B cell (primary cell): ENCODE results near the gene PAGE2. TPM values are rescaled to one million over a fixed set of nuclear protein-coding genes. Genes with fewer than 3 reads are reported as not detected.

ENCODE experiments used
- ATAC-seq: fragments of 200-7000 bp; cut with Tn5 transposase; one replicate; pipeline ENCODE4 v1.10.0; 2021; ENCODE audit warnings: low read depth, mild to moderate bottlenecking, moderate number of reproducible peaks, moderate library complexity
- CTCF ChIA-PET: fragments of 350-600 bp; sonication (Branson Sonifier 250); formaldehyde crosslinking; loops from one replicate; lab custom pipeline; 2021; ENCODE audit warnings: antibody characterized with exemption, inconsistent platforms; lab: Charles Lee
- POLR2A ChIA-PET: fragments of 350-600 bp; sonication (Branson Sonifier 250); formaldehyde crosslinking; loops from one replicate; lab custom pipeline; 2021; ENCODE audit warnings: antibody characterized with exemption; lab: Charles Lee
- DNase-seq: peaks from one replicate; pipeline ENCODE4 v3.0.0; 2013
- H2AFZ ChIP-seq: 2 replicates; pipeline ENCODE4 v1.6.1; 2012; ENCODE audit warnings: mild to moderate bottlenecking, low read depth, low read length; ENCODE audit not compliant: insufficient read depth, poor library complexity, severe bottlenecking
- H3K27ac ChIP-seq, 2 donors: 1 replicate in 1 of 2; 2 replicates in 1 of 2; pipeline ENCODE4 v1.5.1; 2012 to 2013; ENCODE audit warnings: low read length in 2 of 2, mild to moderate bottlenecking in 2 of 2, moderate library complexity in 1 of 2
- H3K27me3 ChIP-seq, 4 experiments: fragments of 200-600 bp in 1 of 4; sonication (generic) in 1 of 4; replicated peaks in 1 of 4; 1 replicate in 2 of 4; 2 replicates in 2 of 4; pipeline versions ENCODE4 v1.6.1 to v1.7.0; 2013 to 2016; ENCODE audit warnings: low read length in 3 of 4, mild to moderate bottlenecking in 2 of 4, mixed read lengths in 1 of 4, moderate library complexity in 1 of 4; ENCODE audit not compliant: insufficient read depth in 4 of 4, control insufficient read depth in 3 of 4; ENCODE audit errors: control extremely low read depth in 1 of 4
- H3K36me3 ChIP-seq, 2 experiments: replicated peaks in 1 of 2; 1 replicate in 1 of 2; 2 replicates in 1 of 2; pipeline versions ENCODE4 v1.6.1 to v1.7.1; 2013; ENCODE audit warnings: low read length in 1 of 2; ENCODE audit not compliant: insufficient read depth in 2 of 2, control insufficient read depth in 1 of 2; ENCODE audit errors: control extremely low read depth in 1 of 2, extremely low read depth in 1 of 2
- H3K4me1 ChIP-seq, 2 donors: fragments of 200-600 bp in 1 of 2; sonication (generic) in 1 of 2; 1 replicate in 1 of 2; 2 replicates in 1 of 2; pipeline versions ENCODE4 v1.5.1 to v1.6.1; 2013 to 2017; ENCODE audit warnings: low read length in 2 of 2; ENCODE audit not compliant: control insufficient read depth in 2 of 2, insufficient read depth in 2 of 2
- H3K4me2 ChIP-seq: replicated peaks from 2 replicates; pipeline ENCODE3; 2012; ENCODE audit warnings: mild to moderate bottlenecking, low read depth, low read length; ENCODE audit not compliant: poor library complexity, severe bottlenecking
- H3K4me3 ChIP-seq, 5 experiments: fragments of 200-600 bp in 1 of 5; sonication (generic) in 1 of 5; 1 replicate in 3 of 5; 2 replicates in 2 of 5; pipeline versions ENCODE4 v1.5.1 to v1.7.0; 2011 to 2016; ENCODE audit warnings: low read length in 4 of 5, mild to moderate bottlenecking in 4 of 5, low read depth in 2 of 5, control low read depth in 1 of 5, moderate library complexity in 1 of 5; ENCODE audit not compliant: insufficient read depth in 1 of 5; ENCODE audit errors: control extremely low read depth in 1 of 5, extremely low read depth in 1 of 5
- H3K79me2 ChIP-seq: fragments of 200-600 bp; sonication (generic); one replicate; pipeline ENCODE4 v1.6.0; 2016; ENCODE audit warnings: low read length; ENCODE audit not compliant: control insufficient read depth, insufficient read depth
- H3K9ac ChIP-seq: fragments of 200-600 bp; sonication (generic); 2 replicates; pipeline ENCODE4 v1.6.1; 2017; ENCODE audit warnings: mild to moderate bottlenecking, low read length, moderate library complexity
- H3K9me3 ChIP-seq, 3 donors: one replicate each; pipeline versions ENCODE4 v1.6.1 to v1.7.1; 2013; ENCODE audit warnings: low read length in 2 of 3; ENCODE audit not compliant: control insufficient read depth in 2 of 3, insufficient read depth in 1 of 3; ENCODE audit errors: control extremely low read depth in 1 of 3
- H4K20me1 ChIP-seq: 2 replicates; pipeline ENCODE4 v1.6.0; 2012; ENCODE audit warnings: mild to moderate bottlenecking, low read length; ENCODE audit not compliant: insufficient read depth, control insufficient read depth, poor library complexity, severe bottlenecking
- H3K27ac Mint-ChIP-seq: one replicate; pipeline ENCODE4 v1.8.0; 2021; ENCODE audit warnings: mixed read lengths
- H3K27me3 Mint-ChIP-seq: one replicate; pipeline ENCODE4 v1.8.0; 2021; ENCODE audit warnings: mixed read lengths
- H3K4me1 Mint-ChIP-seq: one replicate; pipeline ENCODE4 v1.8.0; 2021; ENCODE audit warnings: mixed read lengths
- H3K4me3 Mint-ChIP-seq: one replicate; pipeline ENCODE4 v1.8.0; 2021; ENCODE audit warnings: mixed read lengths
- H3K9me3 Mint-ChIP-seq: one replicate; pipeline ENCODE4 v1.8.0; 2022; ENCODE audit warnings: mixed read lengths; ENCODE audit not compliant: insufficient read depth
- EZH2 ChIP-seq: IDR thresholded peaks from 2 replicates; pipeline ENCODE4 v1.6.1; 2012; ENCODE audit warnings: borderline replicate concordance, low read depth, mild to moderate bottlenecking, moderate library complexity, low read length; ENCODE audit not compliant: insufficient read depth, poor library complexity, severe bottlenecking
- WGBS: methylation state at CpG from one replicate; pipeline ENCODE4 v1.1.5; 2013; ENCODE audit warnings: missing lambda C conversion rate; ENCODE audit not compliant: insufficient coverage; 5-methylcytosine and 5-hydroxymethylcytosine counted together
- intact Hi-C: fragments of 100-400 bp; cut with micrococcal nuclease; formaldehyde crosslinking; loops from one replicate; pipeline ENCODE4 v1.10.0; 2022
- polyA plus RNA-seq: library from polyadenylated mRNA; depleted of rRNA; stranded (reverse); fragments of >200 nt; gene quantifications from 2 replicates; pipeline ENCODE4 v1.2.3, GENCODE V29; 2012
- total RNA-seq, 2 donors: library from RNA; stranded (reverse); fragments of 120-200 nt in 1 of 2; gene quantifications; 1 replicate in 1 of 2; 2 replicates in 1 of 2; pipeline versions ENCODE4 v1.2.3 to v1.2.4, GENCODE V29; 2013 to 2022
- TF ChIP-seq, protein P1 (sequence below): fragments of 200-600 bp; IDR thresholded peaks from one replicate; pipeline ENCODE4 v1.8.0; 2022; ENCODE audit warnings: antibody characterized with exemption, mild to moderate bottlenecking

Gene PAGE2
- total and polyA plus RNA-seq, 2 donors (not counting 1 experiment from before 2014, with no cell fraction given), result not detected

- no CpG with 5 or more reads among the region's 3 CpGs for WGBS
- no peak for ATAC-seq
- DNase-seq, result no peak
These were observed 29.8 kb downstream of the PAGE2 start for GRCh38 chrX:55118574-55118973.

GRCh38 chrX:55119271-55119670 lies 30.5 kb downstream of the PAGE2 start:
- no peak overlapping the region for H3K4me2 ChIP-seq
- H3K4me3 Mint-ChIP-seq, result no peak overlapping the region
- POLR2A ChIA-PET, result no interaction called here

More at GRCh38 chrX:55118574-55118973, 29.8 kb downstream of the PAGE2 start:
- no peaks in the 10 kb centered on the region for H3K9me3 Mint-ChIP-seq
- no peak overlapping the region for H3K27ac Mint-ChIP-seq
- Histone ChIP-seq H3K9me3 (no peaks in the 10 kb centered on the region), H3K4me1 (no peaks in the 10 kb centered on the region), H3K4me3 (no peak overlapping the region), H3K36me3 (no peaks in the 10 kb centered on the region), H3K27me3 (no peaks in the 10 kb centered on the region), H3K4me2 (no peak overlapping the region), H3K79me2 (no peaks in the 10 kb centered on the region), H2AFZ (no peak overlapping the region), H4K20me1 (no peaks in the 10 kb centered on the region), H3K27ac (no peak overlapping the region), H3K9ac (no peak overlapping the region)
- CTCF ChIA-PET, result no interaction called here
- no peak for TF ChIP-seq EZH2
- TF ChIP-seq, protein P1, sequence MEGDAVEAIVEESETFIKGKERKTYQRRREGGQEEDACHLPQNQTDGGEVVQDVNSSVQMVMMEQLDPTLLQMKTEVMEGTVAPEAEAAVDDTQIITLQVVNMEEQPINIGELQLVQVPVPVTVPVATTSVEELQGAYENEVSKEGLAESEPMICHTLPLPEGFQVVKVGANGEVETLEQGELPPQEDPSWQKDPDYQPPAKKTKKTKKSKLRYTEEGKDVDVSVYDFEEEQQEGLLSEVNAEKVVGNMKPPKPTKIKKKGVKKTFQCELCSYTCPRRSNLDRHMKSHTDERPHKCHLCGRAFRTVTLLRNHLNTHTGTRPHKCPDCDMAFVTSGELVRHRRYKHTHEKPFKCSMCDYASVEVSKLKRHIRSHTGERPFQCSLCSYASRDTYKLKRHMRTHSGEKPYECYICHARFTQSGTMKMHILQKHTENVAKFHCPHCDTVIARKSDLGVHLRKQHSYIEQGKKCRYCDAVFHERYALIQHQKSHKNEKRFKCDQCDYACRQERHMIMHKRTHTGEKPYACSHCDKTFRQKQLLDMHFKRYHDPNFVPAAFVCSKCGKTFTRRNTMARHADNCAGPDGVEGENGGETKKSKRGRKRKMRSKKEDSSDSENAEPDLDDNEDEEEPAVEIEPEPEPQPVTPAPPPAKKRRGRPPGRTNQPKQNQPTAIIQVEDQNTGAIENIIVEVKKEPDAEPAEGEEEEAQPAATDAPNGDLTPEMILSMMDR, result no peak
- no peak overlapping the region for H3K4me3 Mint-ChIP-seq
- POLR2A ChIA-PET, result no interaction called here
- peaks cover 4% of the 10 kb centered on the region for H3K27me3 Mint-ChIP-seq
- intact Hi-C loops, result no loop called here
- H3K4me1 Mint-ChIP-seq, result no peaks in the 10 kb centered on the region

More at GRCh38 chrX:55119271-55119670, 30.5 kb downstream of the PAGE2 start:
- Histone ChIP-seq H3K79me2 (no peaks in the 10 kb centered on the region), H3K4me1 (no peaks in the 10 kb centered on the region), H3K4me3 (no peak overlapping the region), H3K27me3 (no peaks in the 10 kb centered on the region), H3K36me3 (no peaks in the 10 kb centered on the region), H4K20me1 (no peaks in the 10 kb centered on the region), H3K9ac (no peak overlapping the region), H2AFZ (no peak overlapping the region), H3K9me3 (no peaks in the 10 kb centered on the region), H3K27ac (no peak overlapping the region)
- TF ChIP-seq, protein P1, result no peak
- no peak for TF ChIP-seq EZH2
- intact Hi-C loops, result no loop called here
- Mint-ChIP-seq H3K9me3 (no peaks in the 10 kb centered on the region), H3K27me3 (peaks cover 8% of the 10 kb centered on the region), H3K4me1 (no peaks in the 10 kb centered on the region), H3K27ac (no peak overlapping the region)
- ATAC-seq (no peak), DNase-seq (no peak)
- CTCF ChIA-PET, result interaction anchor here (1.0 kb wide), 1 partner anchor 16 kb away, joined by 3 read pairs; no protein-coding TSS in a partner anchor
